ENCODE data around the gene CD164.
"Not testable (repeated sequence)": the region's sequence is repeated elsewhere in the genome, so short reads cannot be mapped to it uniquely, and the experiment has no call there.

Gene CD164

DNA sequence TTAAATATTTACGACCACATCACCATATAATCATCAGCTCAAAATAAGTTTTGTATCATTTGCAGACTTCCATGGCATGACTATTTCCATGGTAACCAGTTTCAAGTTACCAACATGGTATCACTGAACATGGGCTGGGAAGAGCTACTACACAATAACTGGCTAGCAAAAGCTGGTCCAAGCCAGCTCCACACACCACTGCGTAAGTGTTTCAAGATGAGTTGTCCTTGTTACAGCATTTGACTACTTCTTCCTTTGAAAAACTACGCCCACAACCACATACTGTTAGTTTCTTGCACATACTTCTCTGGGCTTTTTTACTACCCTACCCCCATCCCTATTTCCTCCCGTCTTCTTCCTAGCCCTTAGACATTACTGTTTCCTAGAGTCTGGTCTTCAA is 8.5 kb downstream of the CD164 start:
- DNase-seq, result no peak

DNA sequence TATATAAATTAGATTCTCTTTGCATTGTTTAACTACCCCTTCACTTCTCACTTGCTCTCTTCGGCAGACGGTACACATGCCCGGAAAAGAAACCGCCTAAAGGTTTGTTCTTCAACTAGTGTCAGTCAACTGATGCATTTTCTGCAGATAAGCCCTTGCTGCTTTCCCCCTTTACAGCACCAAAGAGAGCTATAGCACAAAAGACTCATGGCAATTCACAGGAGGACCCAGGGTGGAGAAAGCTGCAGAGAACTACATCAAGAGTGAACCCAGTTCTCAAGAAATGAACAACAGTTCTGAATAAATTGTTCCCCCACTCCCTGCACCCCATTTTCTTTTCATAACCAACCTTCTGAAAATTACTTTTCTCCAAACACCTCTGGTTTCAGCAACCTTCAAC is 8.9 kb downstream of the CD164 start:
- no peak for DNase-seq

DNA sequence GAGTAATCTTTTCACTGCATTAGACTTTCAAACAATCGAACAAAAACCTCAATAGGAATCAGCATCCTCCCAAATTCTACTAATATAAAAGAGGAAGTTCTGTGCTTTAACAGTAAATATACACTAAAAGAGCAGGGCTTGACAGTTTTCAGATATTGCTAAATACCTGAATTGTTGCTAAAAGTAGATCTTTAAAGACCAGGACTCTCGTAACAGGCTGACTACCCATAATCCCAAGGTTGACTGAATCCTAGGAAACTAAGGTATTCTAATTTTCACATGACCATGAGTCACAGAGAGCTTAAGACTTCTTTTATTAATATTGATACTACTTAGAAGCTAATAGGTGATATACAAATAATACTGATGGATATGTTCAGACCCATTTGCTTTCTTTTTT is 10.1 kb downstream of the CD164 start:
- DNase-seq, result no peak

DNA sequence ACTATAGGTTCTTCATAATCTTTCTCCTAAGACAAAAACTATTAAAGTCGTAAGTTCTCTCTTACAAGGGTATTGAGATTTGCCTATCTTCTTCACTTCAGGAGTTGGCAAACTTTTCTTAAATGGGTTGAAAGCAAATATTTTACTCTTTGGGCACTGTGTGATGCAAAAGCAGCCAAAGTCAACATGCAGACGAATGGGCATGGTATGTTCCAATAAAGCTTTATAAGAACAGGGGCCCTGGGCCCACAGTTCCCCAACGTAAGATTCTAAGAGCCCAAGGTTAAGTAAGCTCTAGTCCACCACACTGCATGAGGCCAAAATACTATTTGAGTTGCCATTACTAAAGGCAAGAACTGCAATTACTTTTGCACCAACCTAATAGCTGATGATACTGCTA is 11.5 kb downstream of the CD164 start:
- no peak for DNase-seq

DNA sequence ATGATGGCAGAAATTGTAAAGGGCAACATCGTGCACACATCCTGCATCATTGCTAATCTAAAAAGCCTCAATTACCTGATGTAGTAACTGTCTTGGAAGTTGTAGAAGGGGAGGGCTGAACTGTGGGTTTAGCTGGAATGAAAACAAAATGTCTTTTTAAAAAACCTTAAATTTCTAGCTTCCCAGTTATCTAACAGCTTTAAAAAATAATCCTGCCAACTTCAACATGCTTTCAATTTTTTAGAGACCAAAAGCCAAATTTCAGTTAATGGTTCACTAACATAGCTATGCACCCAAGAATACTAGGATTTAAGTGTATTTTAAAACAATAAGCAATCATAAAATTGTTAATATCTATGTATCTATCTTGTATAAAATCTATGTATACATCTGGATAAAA is 11.9 kb downstream of the CD164 start:
- DNase-seq, result no peak

DNA sequence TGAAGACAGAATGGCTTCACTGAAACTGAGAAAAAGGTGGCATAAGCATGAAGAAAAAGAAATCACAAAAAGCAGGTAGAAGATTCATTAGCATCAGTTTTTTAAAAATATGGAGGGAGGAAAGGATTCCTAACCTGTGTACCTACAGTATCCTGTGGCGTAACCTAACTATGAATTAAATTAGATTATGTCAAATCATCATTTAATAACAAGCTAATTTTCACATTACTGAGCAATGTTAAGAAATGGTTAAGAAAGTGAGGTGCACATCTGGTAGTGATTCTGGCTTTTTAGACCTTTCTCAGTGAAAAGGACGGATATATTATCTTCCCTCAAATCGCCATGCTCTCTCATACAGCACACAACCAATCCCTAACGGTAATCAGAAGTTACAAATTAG is 12.5 kb downstream of the CD164 start:
- DNase-seq, result no peak

DNA sequence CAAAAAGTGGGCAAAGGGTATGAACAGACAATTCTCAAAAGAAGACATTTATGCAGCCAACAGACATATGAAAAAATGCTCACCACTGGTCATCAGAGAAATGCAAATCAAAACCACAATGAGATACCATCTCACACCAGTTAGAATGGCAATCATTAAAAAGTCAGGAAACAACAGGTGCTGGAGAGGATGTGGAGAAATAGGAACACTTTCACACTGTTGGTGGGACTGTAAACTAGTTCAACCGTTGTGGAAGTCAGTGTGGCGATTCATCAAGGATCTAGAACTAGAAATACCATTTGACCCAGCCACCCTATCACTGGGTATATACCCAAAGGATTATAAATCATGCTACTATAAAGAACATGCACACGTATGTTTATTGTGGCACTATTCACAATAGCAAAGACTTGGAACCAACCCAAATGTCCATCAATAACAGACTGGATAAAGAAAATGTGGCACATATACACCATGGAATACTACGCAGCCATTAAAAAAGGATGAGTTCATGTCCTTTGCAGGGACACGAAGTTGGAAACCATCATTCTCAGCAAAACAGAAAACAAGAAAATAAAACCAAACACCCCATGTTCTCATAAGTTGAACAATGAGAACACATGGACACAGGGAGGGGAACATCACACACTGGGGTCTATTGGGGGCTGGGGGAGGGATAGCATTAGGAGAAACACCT is 17.7 kb downstream of the CD164 start:
- not testable (repeated sequence) for DNase-seq

DNA sequence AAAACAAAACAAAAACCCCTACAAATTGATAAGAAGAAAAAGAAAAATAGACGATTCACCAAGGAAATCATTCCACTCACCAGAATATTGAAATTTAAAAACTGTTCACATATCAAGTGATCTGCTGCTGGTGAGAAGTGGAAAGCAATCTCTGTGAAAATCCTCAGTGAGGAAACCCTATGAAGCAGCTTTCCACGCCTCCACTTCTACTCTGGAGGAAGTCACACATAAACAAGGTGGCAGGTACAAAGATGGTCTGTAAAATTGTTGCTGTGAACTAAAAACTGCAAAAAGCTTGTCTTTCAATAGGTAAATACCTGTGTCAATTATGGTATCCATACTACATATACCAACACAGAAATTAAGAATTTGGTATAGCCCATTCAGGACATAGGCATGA is 18.5 kb downstream of the CD164 start:
- no peak for DNase-seq

DNA sequence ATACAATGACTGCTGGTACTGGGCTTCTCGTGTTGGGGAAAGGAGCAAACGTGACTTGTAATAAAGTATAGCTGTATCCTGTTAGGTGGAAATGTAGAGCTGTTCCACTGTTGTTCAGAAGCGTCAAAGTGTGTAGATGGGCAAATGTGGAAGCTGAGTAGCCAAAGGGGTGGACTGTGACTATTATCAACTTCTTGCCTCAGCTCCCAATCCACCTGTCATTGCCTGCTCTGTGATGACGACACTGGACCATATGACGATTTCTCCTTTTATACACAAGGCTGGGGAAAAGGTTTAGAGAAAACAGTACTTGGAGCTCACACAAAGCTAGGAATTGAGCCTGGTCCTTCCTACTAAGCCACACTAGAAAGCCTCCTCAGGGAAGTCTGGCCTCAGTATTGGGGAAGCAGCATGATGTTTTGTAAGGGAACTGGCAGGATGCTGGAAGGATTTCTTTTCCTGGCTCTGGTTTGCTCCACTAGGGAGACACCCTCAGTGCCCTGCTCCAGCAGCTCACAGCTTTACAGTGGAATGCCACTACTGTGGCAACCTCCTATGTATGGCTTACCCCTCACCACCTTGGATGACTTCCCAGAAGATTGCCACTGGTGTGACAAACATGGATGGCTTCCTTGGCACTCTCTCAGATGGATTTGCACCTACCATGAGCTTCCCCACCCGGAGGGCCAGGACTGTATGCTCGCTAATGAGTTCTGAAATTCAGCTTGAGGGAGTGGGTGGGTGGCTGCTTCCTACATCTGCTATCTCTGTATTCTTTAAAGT is 20.0 kb downstream of the CD164 start:
- DNase-seq, result no peak

DNA sequence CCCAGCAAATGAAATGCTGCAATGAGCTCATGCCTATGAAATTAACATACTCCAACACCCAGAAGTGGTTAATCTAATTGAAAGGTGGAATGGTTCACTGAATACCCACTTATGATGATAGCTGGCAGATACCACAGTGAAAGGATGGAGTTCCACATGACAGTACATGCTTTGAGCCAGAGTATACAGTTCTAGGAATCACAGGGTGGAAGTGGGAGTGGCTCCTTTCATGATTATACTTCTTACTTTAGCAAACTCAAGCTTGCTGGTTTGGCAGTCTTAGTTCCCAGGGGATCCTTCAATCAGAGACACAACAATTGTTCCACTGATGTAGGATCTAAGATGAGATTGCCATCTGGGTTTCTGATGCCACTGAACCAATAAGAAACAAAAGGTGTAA is 21.5 kb downstream of the CD164 start:
- no peak for DNase-seq

DNA sequence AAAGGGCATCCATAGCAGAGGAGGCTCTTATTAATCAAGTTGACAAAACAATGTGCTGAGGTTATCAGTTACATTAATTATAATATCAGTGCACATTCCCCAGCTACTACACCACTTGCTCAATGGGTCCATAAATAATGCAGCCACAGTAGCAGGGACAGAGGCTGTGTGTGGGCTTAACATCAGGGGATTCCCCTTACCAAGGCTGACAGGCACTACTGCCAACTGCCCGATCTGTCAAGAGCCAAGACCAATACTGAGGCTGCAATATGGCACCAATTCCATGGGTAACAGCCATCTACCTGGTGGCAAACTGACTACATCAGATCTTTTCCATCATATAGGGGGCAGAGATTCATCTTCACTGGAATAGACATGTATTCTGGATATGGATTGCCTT is 22.0 kb downstream of the CD164 start:
- DNase-seq, result no peak

DNA sequence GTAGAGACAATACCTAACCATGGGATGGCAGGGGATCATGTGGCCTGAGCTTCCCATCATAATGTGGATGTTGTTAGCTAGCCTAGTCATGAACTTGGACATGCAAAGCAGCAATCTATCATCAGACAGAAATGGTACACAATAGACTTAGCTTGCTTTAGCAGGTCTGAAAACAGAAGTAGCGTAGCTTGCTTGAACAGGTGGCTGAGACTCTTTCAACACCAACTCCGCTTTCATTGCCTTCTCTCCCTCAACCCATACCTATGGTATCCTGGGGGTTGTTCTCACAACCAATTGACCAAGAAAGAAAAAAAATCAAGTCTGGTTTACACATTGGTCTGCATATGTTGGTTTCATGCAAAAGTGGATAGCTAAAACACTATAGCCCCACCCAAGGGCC is 23.0 kb downstream of the CD164 start:
- no peak for DNase-seq

DNA sequence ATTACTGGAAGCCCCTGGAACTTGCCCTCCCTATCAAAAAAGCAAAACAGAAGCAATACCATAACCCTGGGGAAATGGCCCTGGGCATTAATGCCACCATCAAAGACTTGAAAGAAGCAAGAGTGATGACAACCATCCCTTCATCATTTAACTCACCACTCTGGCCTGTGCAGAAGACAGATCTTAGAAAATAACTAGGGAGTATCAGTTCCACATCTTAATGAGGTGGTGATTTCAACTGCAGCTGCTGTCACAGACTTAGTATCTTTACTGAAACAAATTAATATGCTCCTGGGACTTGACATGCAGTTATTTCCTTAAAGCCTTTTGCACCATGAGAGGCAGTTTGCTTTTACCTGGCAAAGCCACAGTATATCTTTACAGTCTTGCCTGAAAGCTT is 24.1 kb downstream of the CD164 start:
- no peak for DNase-seq

DNA sequence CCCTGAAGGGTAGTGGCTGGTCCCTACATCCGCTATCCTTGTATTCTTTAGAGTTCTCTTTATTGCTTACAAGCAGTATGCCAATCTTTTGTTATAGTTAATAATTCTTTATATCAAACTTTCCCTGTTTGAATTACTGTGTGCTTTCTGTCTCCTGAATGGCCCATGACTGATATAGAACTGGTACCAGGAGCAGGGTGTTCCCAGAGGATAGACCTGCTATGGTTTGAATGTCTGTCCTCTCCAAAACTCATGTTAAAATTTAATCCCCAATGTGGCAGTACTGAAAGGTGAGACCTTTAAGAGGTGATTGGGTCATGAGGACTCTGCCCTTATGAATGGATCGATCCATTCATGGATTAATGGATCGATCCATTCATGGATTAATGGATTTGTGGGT is 26.0 kb downstream of the CD164 start:
- no peak for DNase-seq

DNA sequence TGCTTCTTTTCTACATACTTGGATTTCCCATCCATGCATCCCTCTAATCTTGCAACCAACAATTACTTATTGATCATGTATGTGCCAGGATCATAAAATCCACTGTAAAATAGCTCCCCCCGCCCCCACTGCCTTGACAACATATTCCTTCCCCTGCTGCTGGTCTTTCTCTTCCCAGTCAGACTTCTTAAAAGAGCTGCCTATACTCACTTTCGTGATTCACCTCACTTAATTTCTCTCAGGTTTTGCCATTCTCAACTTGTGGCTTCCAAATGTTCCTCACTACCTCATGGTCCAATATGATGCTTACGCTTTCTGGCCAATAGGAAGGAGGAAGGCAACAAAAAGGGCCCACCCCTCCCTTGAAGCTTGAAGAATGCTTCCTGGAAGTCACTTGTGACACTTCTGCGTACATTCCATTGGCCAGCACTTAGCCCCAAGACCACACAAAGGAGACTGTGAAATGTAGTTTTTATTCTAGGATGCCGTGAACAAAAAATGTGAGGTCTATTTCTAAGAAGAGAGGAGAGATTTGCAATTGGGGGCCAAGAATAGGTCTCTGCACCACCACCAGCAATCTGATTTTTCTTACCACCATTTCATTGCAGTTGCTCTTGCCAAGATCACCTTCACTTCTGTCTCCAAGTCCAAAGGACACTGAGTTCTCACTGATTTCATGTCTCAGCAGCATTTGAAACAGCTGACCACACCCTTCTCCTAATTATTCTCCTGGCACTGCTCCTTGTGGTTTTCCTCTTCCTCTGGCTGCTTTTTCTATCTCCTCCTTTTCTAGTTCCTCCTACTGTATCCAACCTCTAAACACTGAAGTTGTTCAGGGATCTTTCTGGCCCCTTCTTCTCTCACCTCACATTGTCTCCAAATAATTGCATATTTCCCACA is 30.8 kb downstream of the CD164 start:
- DNase-seq, result no peak

DNA sequence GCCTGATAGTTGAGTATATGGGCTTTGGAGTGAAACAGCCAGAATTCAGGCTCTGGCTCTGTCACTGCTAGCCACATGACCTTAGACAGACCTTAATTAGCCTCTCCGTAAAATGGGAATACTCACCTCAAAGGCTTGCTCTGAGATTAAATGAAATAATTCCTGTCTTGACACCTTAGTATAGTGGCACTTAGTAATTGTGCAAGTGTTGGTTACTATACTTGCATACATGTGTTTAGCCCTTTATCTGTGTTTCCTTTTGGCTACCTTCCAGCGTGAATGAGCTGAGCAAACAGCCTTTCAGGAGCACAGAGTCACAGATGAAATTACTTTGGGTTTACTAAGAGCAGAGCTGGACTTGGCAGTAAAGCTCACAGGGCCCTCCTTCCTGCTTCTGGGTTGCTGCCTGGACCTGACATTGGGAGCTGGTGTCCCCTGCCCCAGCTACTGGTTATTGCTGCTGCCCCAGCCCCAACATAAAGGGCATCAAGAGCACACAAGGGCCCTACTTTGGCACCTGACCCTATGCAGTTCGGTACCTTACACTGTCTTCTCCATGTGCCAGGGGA is 32.8 kb downstream of the CD164 start:
- no peak for DNase-seq

DNA sequence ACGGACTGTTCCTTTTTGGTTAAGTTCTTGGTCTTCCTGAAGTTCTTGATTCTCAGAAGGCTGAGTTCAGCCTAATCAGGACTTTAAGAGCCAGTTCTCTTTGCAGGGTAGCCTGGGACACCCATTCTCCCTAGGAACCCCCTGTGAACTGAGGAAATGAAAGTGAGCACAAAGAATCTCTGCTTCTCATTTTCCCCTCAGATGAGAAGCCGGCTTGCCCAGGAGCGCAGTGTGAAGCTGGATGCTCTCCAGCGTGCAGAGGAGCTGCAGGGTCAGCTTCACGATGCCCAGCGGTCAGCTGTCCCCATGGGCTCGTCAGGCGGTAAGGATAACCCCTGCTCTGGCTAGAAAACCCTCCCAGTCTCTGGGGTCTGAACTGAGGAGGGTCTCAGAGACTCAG is 34.0 kb downstream of the CD164 start:
- no peak for DNase-seq

DNA sequence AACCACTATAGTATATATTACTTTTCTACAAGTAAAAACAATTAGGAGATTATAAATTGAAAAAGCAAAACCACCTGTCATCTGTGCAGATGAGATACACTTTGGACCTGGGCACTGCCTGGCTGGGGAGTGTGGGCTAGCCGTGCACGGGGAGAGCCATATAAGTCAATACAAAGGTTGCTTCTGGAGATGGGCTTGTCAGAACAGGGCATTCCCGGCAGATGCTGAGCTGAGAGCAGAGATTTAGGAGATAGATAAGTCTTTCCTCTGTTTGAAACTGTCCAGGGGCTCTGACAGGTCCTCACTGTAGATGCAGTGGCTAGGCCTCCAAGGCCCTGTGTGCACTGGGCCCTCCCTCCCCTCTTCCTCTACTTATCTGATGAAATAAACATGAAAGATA is 34.5 kb downstream of the CD164 start:
- DNase-seq, result no peak

DNA sequence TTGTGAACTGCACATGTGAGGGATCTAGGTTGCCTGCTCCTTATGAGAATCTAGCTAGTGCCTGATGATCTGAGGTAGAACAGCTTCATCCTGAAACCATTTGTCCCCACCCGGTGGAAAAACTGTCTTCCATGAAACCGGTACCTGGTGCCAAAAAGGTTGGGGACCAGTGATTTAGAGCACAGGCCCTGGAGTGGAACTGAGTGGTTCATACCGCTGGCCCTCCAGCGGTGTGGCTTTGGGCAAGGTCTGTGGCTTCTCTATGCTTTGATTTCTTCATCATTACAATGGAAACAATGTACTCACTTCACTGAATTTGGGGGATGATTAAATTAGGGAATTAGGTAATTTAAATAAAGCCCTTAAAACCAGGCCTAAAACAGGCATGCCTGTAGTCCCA is 36.3 kb downstream of the CD164 start:
- no peak for DNase-seq

DNA sequence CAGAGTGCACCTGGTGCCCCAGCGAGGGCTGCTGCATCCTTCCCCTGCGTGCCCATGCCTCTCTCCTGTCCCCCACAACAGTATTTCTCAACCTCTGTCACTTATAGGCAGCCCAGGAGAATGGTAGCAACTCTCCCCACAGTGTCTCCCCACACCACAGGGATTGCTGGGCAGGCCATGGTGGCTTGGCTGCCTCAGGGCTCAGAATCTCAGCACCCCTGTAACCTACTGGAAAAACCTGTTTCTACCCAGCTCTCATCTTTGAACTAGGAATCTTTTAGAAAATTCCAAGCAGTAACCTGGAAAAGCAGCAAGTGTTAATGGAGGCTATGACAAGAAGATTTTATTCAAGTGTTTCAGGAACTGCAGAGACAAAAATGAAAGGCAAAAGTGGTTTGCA is 38.0 kb downstream of the CD164 start:
- DNase-seq, result no peak

DNA sequence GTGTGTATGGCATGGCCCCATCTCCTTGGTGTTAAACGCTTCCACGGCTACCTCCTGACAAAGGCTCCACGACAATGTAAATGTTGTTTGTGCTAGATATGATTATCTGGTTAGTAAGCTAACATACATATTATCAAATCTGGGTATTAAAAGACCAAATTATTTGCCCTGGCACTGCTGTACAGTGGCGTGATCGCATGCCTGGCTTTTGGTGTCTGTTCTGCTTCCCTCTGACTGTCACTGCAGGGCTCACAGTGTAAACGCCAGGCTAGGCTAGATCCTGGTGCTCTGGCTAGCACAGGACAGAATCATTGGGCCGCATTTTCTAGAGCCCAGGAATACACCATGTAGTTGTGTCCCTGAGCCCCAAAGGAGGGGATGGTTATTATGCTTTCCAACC is 38.7 kb downstream of the CD164 start:
- DNase-seq, result no peak

DNA sequence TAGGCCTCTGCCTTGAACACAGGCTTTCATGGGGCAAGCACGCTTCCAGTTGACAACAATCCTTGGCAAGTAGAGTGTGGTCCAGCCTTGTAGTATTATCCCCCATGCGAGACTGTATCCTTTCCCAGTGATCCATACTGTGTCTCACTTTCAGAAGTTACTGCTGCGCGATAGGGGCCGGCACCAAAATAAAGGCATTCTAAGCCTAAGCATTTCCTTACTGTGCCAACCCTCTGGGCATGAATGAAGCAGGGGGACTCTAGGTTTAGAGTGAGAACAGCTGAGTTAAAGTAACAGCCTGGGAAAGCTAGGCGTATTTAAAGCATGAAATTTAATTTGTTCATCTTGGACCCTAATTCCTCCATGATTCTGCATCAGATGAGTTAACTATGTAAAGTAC is 39.4 kb downstream of the CD164 start:
- DNase-seq, result no peak

DNA sequence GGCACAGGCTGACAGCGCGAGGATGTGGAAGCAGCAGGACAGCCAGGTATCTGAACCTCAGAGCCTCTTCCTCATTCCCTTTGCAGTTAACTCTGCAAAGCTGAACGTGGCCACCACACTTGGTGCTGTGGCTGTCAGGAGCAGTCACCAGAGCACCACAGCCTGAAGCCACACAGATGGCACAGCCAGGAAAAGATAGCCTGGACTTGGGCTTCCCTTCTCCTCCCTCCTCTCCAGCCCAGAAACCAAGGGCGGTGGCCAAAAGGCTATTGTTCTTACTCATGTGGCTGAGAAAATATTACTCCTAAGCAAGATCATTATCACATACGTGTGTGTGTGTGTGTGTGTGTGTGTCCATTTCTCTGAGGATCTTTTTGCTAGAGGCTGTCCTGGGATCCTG is 39.8 kb downstream of the CD164 start:
- no peak for DNase-seq

Measured in T-helper 9 cell (primary cell).